DOHH2 (cell line): ENCODE results near the gene HNF4A.

Source experiments
- H3F3A ChIP-seq: fragments of 200-600 bp; sonication (generic), shearing (Covaris generic); 2 replicates; pipeline ENCODE4 v1.6.0; 2016; ENCODE audit warnings: antibody characterized with exemption, mild to moderate bottlenecking; ENCODE audit not compliant: control insufficient read depth, insufficient read depth
- H3K27ac ChIP-seq: fragments of 200-600 bp; sonication (generic); 2 replicates; pipeline ENCODE4 v1.5.1; 2014; ENCODE audit warnings: low read depth, mild to moderate bottlenecking, low read length, moderate library complexity
- H3K27me3 ChIP-seq: fragments of 200-600 bp; sonication (generic); 2 replicates; pipeline ENCODE4 v1.6.1; 2014; ENCODE audit warnings: mild to moderate bottlenecking, low read length, mixed read lengths; ENCODE audit not compliant: control insufficient read depth
- H3K36me3 ChIP-seq: fragments of 200-600 bp; sonication (generic); 2 replicates; pipeline ENCODE4 v1.6.1; 2014; ENCODE audit warnings: mild to moderate bottlenecking, low read length, moderate library complexity, mixed read lengths; ENCODE audit not compliant: control insufficient read depth
- H3K4me1 ChIP-seq: fragments of 200-600 bp; sonication (generic); 2 replicates; pipeline ENCODE4 v1.6.1; 2014; ENCODE audit warnings: mild to moderate bottlenecking, low read length, mixed read lengths; ENCODE audit not compliant: control insufficient read depth
- H3K4me2 ChIP-seq: fragments of 200-600 bp; sonication (generic); 2 replicates; pipeline ENCODE4 v1.6.0; 2014; ENCODE audit warnings: mild to moderate bottlenecking, low read length, moderate library complexity
- H3K4me3 ChIP-seq: fragments of 200-600 bp; sonication (generic); 2 replicates; pipeline ENCODE4 v1.5.1; 2014; ENCODE audit warnings: mild to moderate bottlenecking, low read length, mixed read lengths
- H3K79me2 ChIP-seq: fragments of 200-600 bp; sonication (generic); 2 replicates; pipeline ENCODE4 v1.6.1; 2014; ENCODE audit warnings: mild to moderate bottlenecking, low read length, mixed read lengths; ENCODE audit not compliant: control insufficient read depth
- H3K9me2 ChIP-seq: fragments of 200-600 bp; sonication (generic); replicated peaks from 2 replicates; pipeline ENCODE4 v1.6.1; 2014; ENCODE audit warnings: mild to moderate bottlenecking, low read length, mixed read lengths; ENCODE audit not compliant: control insufficient read depth
- H3K9me3 ChIP-seq: fragments of 200-600 bp; sonication (generic); 2 replicates; pipeline ENCODE4 v1.6.1; 2014; ENCODE audit warnings: antibody characterized with exemption, low read length, mixed read lengths; ENCODE audit not compliant: control insufficient read depth, insufficient read depth
- H4K20me1 ChIP-seq: fragments of 200-600 bp; sonication (generic); 2 replicates; pipeline ENCODE4 v1.6.0; 2014; ENCODE audit warnings: low read depth, mild to moderate bottlenecking, antibody characterized with exemption, low read length, moderate library complexity; ENCODE audit not compliant: control insufficient read depth, insufficient read depth
- CTCF ChIP-seq: fragments of 200-600 bp; sonication (generic); IDR thresholded peaks from one replicate; pipeline ENCODE4 v1.5.1; 2014; ENCODE audit warnings: antibody characterized with exemption, mild to moderate bottlenecking, low read depth, low read length; ENCODE audit not compliant: poor library complexity, severe bottlenecking
- EZH2phosphoT487 ChIP-seq: fragments of 200-600 bp; sonication (generic); IDR thresholded peaks from 2 replicates; pipeline ENCODE4 v1.6.1; 2017; ENCODE audit warnings: borderline replicate concordance, mild to moderate bottlenecking, antibody characterized with exemption, low read length, moderate library complexity, mixed read lengths

HNF4A gene

GRCh38 chr20:44464514-44464913, 109.0 kb downstream of the HNF4A start:
- no peaks in the 10 kb centered on the region for H3F3A ChIP-seq
- no peak overlapping the region for H3K4me3 ChIP-seq
- H3K9me2 ChIP-seq = no peaks in the 10 kb centered on the region
- H3K4me2 ChIP-seq = no peak overlapping the region
- no peaks in the 10 kb centered on the region for H3K79me2 ChIP-seq
- H3K36me3 ChIP-seq = no peaks in the 10 kb centered on the region
- H3K27ac ChIP-seq = no peak overlapping the region
- H3K27me3 ChIP-seq = peaks cover 18% of the 10 kb centered on the region
- TF ChIP-seq CTCF = no peak
- TF ChIP-seq EZH2phosphoT487 = no peak
- no peaks in the 10 kb centered on the region for H4K20me1 ChIP-seq
- H3K4me1 ChIP-seq = no peaks in the 10 kb centered on the region
- H3K9me3 ChIP-seq = no peaks in the 10 kb centered on the region

- Histone ChIP-seq H3K4me3 (no peak overlapping the region), H3K79me2 (no peaks in the 10 kb centered on the region), H3K4me1 (no peaks in the 10 kb centered on the region), H3K9me2 (no peaks in the 10 kb centered on the region), H3K27me3 (peaks cover 18% of the 10 kb centered on the region), H3F3A (no peaks in the 10 kb centered on the region), H3K4me2 (no peak overlapping the region), H3K27ac (no peak overlapping the region), H3K36me3 (no peaks in the 10 kb centered on the region), H4K20me1 (no peaks in the 10 kb centered on the region), H3K9me3 (no peaks in the 10 kb centered on the region)
- TF ChIP-seq EZH2phosphoT487 (no peak), CTCF (no peak)
These were observed 109.6 kb downstream of the HNF4A start for GRCh38 chr20:44465001-44465560.

DNA sequence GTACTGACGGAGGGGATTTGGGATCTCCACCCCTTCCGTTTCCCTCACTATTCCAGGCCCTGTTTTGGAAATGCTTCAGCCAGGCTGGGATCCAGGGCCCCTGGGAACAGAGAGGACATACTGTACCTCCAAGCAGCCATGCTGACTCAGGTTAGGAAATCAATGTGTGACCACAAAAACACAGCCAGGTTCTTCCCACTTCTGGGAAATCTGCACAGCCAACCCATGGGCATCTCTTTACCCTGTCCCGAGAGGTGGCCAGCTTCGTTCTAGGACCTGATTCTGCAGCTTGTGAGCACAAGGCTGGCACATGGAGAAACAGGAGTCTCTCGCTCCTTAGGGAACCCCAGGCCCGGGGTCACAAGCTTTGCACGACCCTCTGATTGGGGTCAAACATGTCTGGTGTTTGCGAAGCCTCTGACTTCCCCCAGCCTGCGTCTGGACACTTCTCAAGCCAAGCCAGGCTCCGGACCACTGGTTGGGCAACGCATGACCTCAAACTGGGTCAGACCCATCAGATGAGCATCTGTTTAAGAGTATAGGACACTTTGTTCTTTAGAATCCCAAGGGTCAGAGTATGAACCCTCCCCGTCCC, 111.9 kb downstream of the HNF4A start:
- H3K4me2 ChIP-seq = no peak overlapping the region
- no peak overlapping the region for H3K27ac ChIP-seq
- H3K4me1 ChIP-seq = no peaks in the 10 kb centered on the region
- H3K9me3 ChIP-seq = no peaks in the 10 kb centered on the region
- H3F3A ChIP-seq = no peaks in the 10 kb centered on the region
- H4K20me1 ChIP-seq = no peaks in the 10 kb centered on the region
- no peaks in the 10 kb centered on the region for H3K9me2 ChIP-seq
- H3K27me3 ChIP-seq = peaks cover 27% of the 10 kb centered on the region
- no peak overlapping the region for H3K4me3 ChIP-seq
- TF ChIP-seq CTCF (no peak), EZH2phosphoT487 (no peak)
- H3K36me3 ChIP-seq = no peaks in the 10 kb centered on the region
- H3K79me2 ChIP-seq = no peaks in the 10 kb centered on the region
